Immature natural killer cell (primary cell): Measurements from ENCODE around the gene TMEM131L. TPM values are rescaled to one million over a fixed set of nuclear protein-coding genes. Genes with fewer than 3 reads are reported as not detected.
A peak's percentile ranks its signal among the peaks of the same experiment; 100 is the strongest.

Experiments used
- DNase-seq, 3 donors: peaks; one replicate each; pipeline ENCODE4 v3.0.0; 2022; ENCODE audit warnings: mixed read lengths in 1 of 3
- H3K27ac Mint-ChIP-seq, 6 donors: one replicate each; pipeline ENCODE4 v1.8.0; 2020; ENCODE audit warnings: mixed read lengths in 6 of 6, mild to moderate bottlenecking in 5 of 6, inconsistent platforms in 4 of 6, moderate library complexity in 3 of 6
- H3K27me3 Mint-ChIP-seq, 3 donors: one replicate each; pipeline ENCODE4 v1.8.0; 2020 to 2021; ENCODE audit warnings: low read depth in 3 of 3, mild to moderate bottlenecking in 3 of 3, mixed read lengths in 3 of 3, moderate library complexity in 3 of 3, inconsistent platforms in 1 of 3
- H3K36me3 Mint-ChIP-seq, 3 donors: one replicate each; pipeline ENCODE4 v1.8.0; 2020; ENCODE audit warnings: mixed read lengths in 3 of 3, inconsistent platforms in 2 of 3, mild to moderate bottlenecking in 2 of 3
- H3K4me1 Mint-ChIP-seq, 2 donors: one replicate each; pipeline ENCODE4 v1.8.0; 2020; ENCODE audit warnings: inconsistent platforms in 2 of 2, mild to moderate bottlenecking in 2 of 2, mixed read lengths in 2 of 2, moderate library complexity in 1 of 2
- H3K4me3 Mint-ChIP-seq, 5 donors: one replicate each; pipeline ENCODE4 v1.8.0; 2020; ENCODE audit warnings: mild to moderate bottlenecking in 5 of 5, mixed read lengths in 5 of 5, inconsistent platforms in 3 of 5, moderate library complexity in 3 of 5
- H3K9me3 Mint-ChIP-seq, 6 donors: one replicate each; pipeline ENCODE4 v1.8.0; 2020; ENCODE audit warnings: mild to moderate bottlenecking in 6 of 6, mixed read lengths in 6 of 6, inconsistent platforms in 4 of 6, moderate library complexity in 3 of 6
- polyA plus RNA-seq, 3 donors: library from polyadenylated mRNA; unstranded; fragments of 300-500 nt; fragmentation: Illumina TruSeq; gene quantifications; one replicate each; pipeline ENCODE4 v1.2.3, GENCODE V29; 2021

Gene TMEM131L
- polyA plus RNA-seq, 3 donors from 2014 or later, result 9.3 to 32.4 (median 20.6) TPM

GRCh38 chr4:153519687-153520086 lies 53.5 kb downstream of the TMEM131L start:
- peaks cover 2 to 8% (median 3%) of the 10 kb centered on the region in 3 donors for H3K27me3 Mint-ChIP-seq
- H3K9me3 Mint-ChIP-seq, result no peaks in the 10 kb centered on the region
- no peak for DNase-seq
- no peaks in the 10 kb centered on the region for H3K36me3 Mint-ChIP-seq
- peak overlapping the region; percentile 70 to 85 (median 80) for H3K4me3 Mint-ChIP-seq
- H3K4me1 Mint-ChIP-seq, result peaks cover 85 to 88% of the 10 kb centered on the region in 2 donors
- peak overlapping the region; percentile 79 to 96 (median 84) for H3K27ac Mint-ChIP-seq

- peaks cover 85 to 88% of the 10 kb centered on the region in 2 donors for H3K4me1 Mint-ChIP-seq
- no peak for DNase-seq
- H3K36me3 Mint-ChIP-seq, result no peaks in the 10 kb centered on the region
- no peaks in the 10 kb centered on the region for H3K9me3 Mint-ChIP-seq
- peak overlapping the region; percentile 82 to 96 (median 87) for H3K27ac Mint-ChIP-seq
- H3K27me3 Mint-ChIP-seq, result peaks cover 2 to 8% (median 3%) of the 10 kb centered on the region in 3 donors
- H3K4me3 Mint-ChIP-seq, result peak overlapping the region; percentile 70 to 85 (median 80)
Measured at GRCh38 chr4:153520227-153520626, 54.1 kb downstream of the TMEM131L start.

GRCh38 chr4:153520801-153521329 lies 54.7 kb downstream of the TMEM131L start:
- DNase-seq, result no peak
- Mint-ChIP-seq H3K4me3 (peak overlapping the region; percentile 70 to 85 (median 80)), H3K36me3 (no peaks in the 10 kb centered on the region), H3K4me1 (peaks cover 87 to 88% of the 10 kb centered on the region in 2 donors), H3K27me3 (peaks cover 2 to 8% (median 3%) of the 10 kb centered on the region in 3 donors), H3K9me3 (no peaks in the 10 kb centered on the region), H3K27ac (peak overlapping the region; percentile 82 to 96 (median 87))

DNA sequence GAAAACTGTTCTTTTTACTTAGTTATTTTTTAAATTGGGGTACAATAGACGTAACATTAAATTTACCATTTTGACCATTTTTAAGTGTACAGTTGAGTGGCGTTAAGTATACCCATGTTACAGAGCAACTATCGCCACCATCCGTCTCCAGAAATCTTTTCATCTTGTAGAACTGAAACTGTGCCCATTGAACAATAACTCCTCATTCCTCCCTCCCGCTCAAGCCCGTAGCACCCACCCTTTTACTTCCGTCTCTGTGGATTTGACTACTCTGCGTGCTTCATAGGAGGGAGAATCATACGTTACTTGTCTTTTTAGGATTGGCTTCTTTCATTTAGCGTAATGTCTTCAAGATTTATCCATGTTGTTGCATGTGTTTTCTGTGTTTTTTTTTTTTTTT lies 55.3 kb downstream of the TMEM131L start:
- peak overlapping the region; percentile 82 to 96 (median 87) for H3K27ac Mint-ChIP-seq
- no peak for DNase-seq
- no peaks in the 10 kb centered on the region for H3K9me3 Mint-ChIP-seq
- peaks cover 2 to 8% (median 3%) of the 10 kb centered on the region in 3 donors for H3K27me3 Mint-ChIP-seq
- H3K4me3 Mint-ChIP-seq, result peak overlapping the region; percentile 71 to 85 (median 80)
- H3K4me1 Mint-ChIP-seq, result peaks cover 93% of the 10 kb centered on the region in 2 donors
- no peaks in the 10 kb centered on the region for H3K36me3 Mint-ChIP-seq

DNA sequence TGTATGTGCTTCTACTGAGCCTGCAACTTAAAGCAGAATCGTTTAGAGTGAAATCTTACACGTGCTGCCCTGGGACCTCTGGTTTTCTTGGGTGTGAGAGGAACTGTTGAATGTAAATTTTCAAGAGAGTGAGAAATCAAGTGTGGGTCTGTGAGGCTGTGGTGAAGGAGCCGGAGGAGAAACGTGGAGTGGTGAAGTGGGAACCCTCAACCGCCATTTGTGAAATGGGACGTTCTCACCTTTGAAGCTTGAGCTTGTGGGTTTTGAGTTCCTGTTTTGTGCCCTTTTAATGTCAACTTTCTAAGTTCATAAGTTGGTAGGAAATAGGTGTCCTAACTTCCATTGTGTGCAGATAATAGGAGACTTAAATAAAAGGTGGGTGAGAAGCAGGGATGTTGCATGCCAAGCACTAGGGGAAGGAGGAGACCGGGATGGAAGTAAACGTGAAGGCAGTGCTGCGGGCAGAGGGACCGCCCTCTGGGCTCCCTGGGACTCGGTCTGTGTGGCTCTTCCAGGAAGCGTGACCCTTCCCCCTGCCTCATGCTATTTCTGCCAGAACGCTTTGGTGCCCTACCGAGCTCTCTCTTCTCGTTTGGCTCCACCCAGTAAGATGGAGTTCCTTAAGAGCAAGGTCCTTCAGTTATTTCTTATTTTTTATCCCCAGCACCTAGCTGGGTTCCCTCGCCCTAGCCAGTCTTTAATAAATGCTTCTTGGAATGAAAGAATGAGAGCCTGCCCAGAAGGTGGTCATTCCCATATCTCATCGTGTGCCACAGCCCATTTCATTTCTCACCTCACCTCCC lies 56.0 kb downstream of the TMEM131L start:
- Mint-ChIP-seq H3K4me3 (peak overlapping the region; percentile 71 to 85 (median 80)), H3K36me3 (no peaks in the 10 kb centered on the region), H3K27ac (peak overlapping the region; percentile 82 to 96 (median 87)), H3K4me1 (peaks cover 99 to 100% of the 10 kb centered on the region in 2 donors), H3K27me3 (peaks cover 2 to 9% (median 3%) of the 10 kb centered on the region in 3 donors), H3K9me3 (no peaks in the 10 kb centered on the region)
- DNase-seq, result peak; percentile 79 to 84 (median 82)

GRCh38 chr4:153522802-153523094 lies 56.6 kb downstream of the TMEM131L start:
- peak in 2 of 3 donors; percentile 36 to 52 for DNase-seq
- no peaks in the 10 kb centered on the region for H3K36me3 Mint-ChIP-seq
- peaks cover 2 to 7% (median 3%) of the 10 kb centered on the region in 3 donors for H3K27me3 Mint-ChIP-seq
- peak overlapping the region; percentile 71 to 85 (median 80) for H3K4me3 Mint-ChIP-seq
- peaks cover 100% of the 10 kb centered on the region in 2 donors for H3K4me1 Mint-ChIP-seq
- no peaks in the 10 kb centered on the region for H3K9me3 Mint-ChIP-seq
- H3K27ac Mint-ChIP-seq, result peak overlapping the region; percentile 82 to 96 (median 87)

GRCh38 chr4:153523164-153523796 lies 57.1 kb downstream of the TMEM131L start:
- H3K27ac Mint-ChIP-seq, result peak overlapping the region; percentile 82 to 96 (median 87)

GRCh38 chr4:153523941-153524386 lies 57.8 kb downstream of the TMEM131L start:
- H3K9me3 Mint-ChIP-seq, result no peaks in the 10 kb centered on the region
- H3K4me3 Mint-ChIP-seq, result peak overlapping the region; percentile 71 to 85 (median 80)
- H3K27me3 Mint-ChIP-seq, result peaks cover 2 to 7% (median 3%) of the 10 kb centered on the region in 3 donors
- peaks cover 100% of the 10 kb centered on the region in 2 donors for H3K4me1 Mint-ChIP-seq
- no peak for DNase-seq
- no peaks in the 10 kb centered on the region for H3K36me3 Mint-ChIP-seq
- H3K27ac Mint-ChIP-seq, result peak overlapping the region; percentile 82 to 96 (median 87)

More at GRCh38 chr4:153523164-153523796, 57.1 kb downstream of the TMEM131L start:
- Mint-ChIP-seq H3K4me3 (peak overlapping the region; percentile 71 to 85 (median 80)), H3K36me3 (no peaks in the 10 kb centered on the region), H3K27me3 (peaks cover 2 to 7% (median 3%) of the 10 kb centered on the region in 3 donors), H3K4me1 (peaks cover 100% of the 10 kb centered on the region in 2 donors), H3K9me3 (no peaks in the 10 kb centered on the region)
- no peak for DNase-seq

DNA sequence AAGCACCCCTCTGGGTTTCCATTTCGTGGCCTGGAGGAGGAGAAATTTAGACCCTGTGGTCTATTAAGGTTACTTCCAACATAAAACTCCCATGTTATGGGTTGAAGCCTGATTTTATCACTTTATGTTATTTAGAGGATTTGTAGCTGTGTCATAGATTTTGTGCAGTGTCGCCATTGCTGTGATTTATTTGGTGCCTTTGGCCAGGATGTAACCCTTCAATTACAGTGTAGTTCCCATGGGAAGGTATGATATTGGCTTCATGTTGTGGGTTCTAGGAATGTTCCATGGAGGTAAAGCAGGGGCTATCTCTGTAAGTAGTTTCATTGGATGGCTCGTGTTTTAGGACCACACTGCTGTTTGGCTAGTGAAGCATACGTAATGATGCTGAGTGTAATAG lies 58.5 kb downstream of the TMEM131L start:
- Mint-ChIP-seq H3K36me3 (no peaks in the 10 kb centered on the region), H3K4me3 (peak overlapping the region; percentile 34 to 85 (median 64)), H3K9me3 (no peaks in the 10 kb centered on the region), H3K4me1 (peaks cover 100% of the 10 kb centered on the region in 2 donors), H3K27me3 (peaks cover 2 to 7% (median 3%) of the 10 kb centered on the region in 3 donors), H3K27ac (peak overlapping the region; percentile 78 to 96 (median 87))
- no peak for DNase-seq

DNA sequence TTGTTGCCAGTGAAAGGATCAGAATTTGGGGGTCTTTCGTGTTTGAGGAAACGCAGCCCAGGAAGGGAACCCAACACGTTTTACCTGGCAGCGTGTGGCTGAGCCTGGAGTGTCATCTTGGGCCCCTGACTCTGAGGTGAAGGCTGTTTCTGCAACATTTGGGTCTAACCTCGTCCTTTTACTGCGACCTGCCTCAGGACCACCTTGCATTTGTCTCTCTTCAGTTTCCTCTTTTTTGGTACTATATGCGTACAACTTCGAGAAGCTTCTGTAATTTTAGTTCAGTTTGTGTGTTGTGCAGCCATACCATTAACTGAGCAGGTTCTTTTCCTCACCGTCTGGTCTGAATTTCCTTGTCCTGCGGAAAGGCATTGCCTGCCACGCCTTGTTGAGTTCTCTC lies 61.5 kb downstream of the TMEM131L start:
- peak overlapping the region; percentile 84 to 96 (median 90) for H3K27ac Mint-ChIP-seq
- no peak for DNase-seq
- peak overlapping the region; percentile 65 to 79 (median 67) for H3K4me3 Mint-ChIP-seq
- H3K36me3 Mint-ChIP-seq, result no peaks in the 10 kb centered on the region
- H3K4me1 Mint-ChIP-seq, result peaks cover 96 to 100% of the 10 kb centered on the region in 2 donors
- no peaks in the 10 kb centered on the region for H3K9me3 Mint-ChIP-seq
- H3K27me3 Mint-ChIP-seq, result peaks cover 0 to 1% (median 0%) of the 10 kb centered on the region in 3 donors

- H3K36me3 Mint-ChIP-seq, result no peaks in the 10 kb centered on the region
- H3K4me1 Mint-ChIP-seq, result peaks cover 92 to 98% of the 10 kb centered on the region in 2 donors
- H3K27ac Mint-ChIP-seq, result peak overlapping the region; percentile 86 to 96 (median 90)
- H3K9me3 Mint-ChIP-seq, result no peaks in the 10 kb centered on the region
- H3K27me3 Mint-ChIP-seq, result peaks cover 0 to 1% (median 0%) of the 10 kb centered on the region in 3 donors
- DNase-seq, result no peak
- H3K4me3 Mint-ChIP-seq, result peak overlapping the region; percentile 65 to 79 (median 68)
Measured at GRCh38 chr4:153528705-153529485, 62.7 kb downstream of the TMEM131L start.

- Mint-ChIP-seq H3K9me3 (no peaks in the 10 kb centered on the region), H3K4me1 (peaks cover 90 to 98% of the 10 kb centered on the region in 2 donors), H3K27ac (peak overlapping the region; percentile 81 to 96 (median 90)), H3K36me3 (no peaks in the 10 kb centered on the region), H3K27me3 (peaks cover 0 to 1% (median 0%) of the 10 kb centered on the region in 3 donors), H3K4me3 (peak overlapping the region; percentile 65 to 79 (median 68))
- DNase-seq, result no peak
Measured at GRCh38 chr4:153529646-153530045, 63.5 kb downstream of the TMEM131L start.
